Eye (tissue), 1 donor: ENCODE measurements around the gene NAGPA.
"Not testable (repeated sequence)": the region's sequence is repeated elsewhere in the genome, so short reads cannot be mapped to it uniquely, and the experiment has no call there.

Experiments
- DNase-seq: peaks from one replicate; pipeline ENCODE4 v3.0.0-alpha.2; 2015

Gene NAGPA

GRCh38 chr16:5059386-5060072 is 25.8 kb upstream of the NAGPA start:
- no peak for DNase-seq

- DNase-seq, result no peak
These were observed 24.7 kb upstream of the NAGPA start for GRCh38 chr16:5058476-5058875.

GRCh38 chr16:5056352-5056751 is 22.6 kb upstream of the NAGPA start:
- peak; percentile 12 for DNase-seq

GRCh38 chr16:5054876-5055865 is 21.4 kb upstream of the NAGPA start:
- no peak for DNase-seq

- DNase-seq, result no peak
These were observed 13.2 kb upstream of the NAGPA start for GRCh38 chr16:5046914-5047313.

- no peak for DNase-seq
These were observed 11.9 kb upstream of the NAGPA start for GRCh38 chr16:5045499-5046115.

GRCh38 chr16:5044581-5044980 is 10.8 kb upstream of the NAGPA start:
- not testable (repeated sequence) for DNase-seq

GRCh38 chr16:5044011-5044540 is 10.3 kb upstream of the NAGPA start:
- DNase-seq, result no peak

- no peak for DNase-seq
These were observed 8.9 kb upstream of the NAGPA start for GRCh38 chr16:5042574-5043171.

- DNase-seq, result no peak
These were observed 7.9 kb upstream of the NAGPA start for GRCh38 chr16:5041600-5042133.

GRCh38 chr16:5040451-5040850 is 6.7 kb upstream of the NAGPA start:
- DNase-seq, result no peak

GRCh38 chr16:5036228-5037156 is 2.8 kb upstream of the NAGPA start:
- no peak for DNase-seq

- no peak for DNase-seq
These were observed 2.1 kb upstream of the NAGPA start for GRCh38 chr16:5035909-5036227.

- DNase-seq, result no peak
These were observed 410 bp upstream of the NAGPA start for GRCh38 chr16:5034167-5034523.

GRCh38 chr16:5032748-5033167 is 977 bp downstream of the NAGPA start:
- no peak for DNase-seq

GRCh38 chr16:5031601-5032000 is 2.1 kb downstream of the NAGPA start:
- DNase-seq, result no peak

- DNase-seq, result no peak
These were observed 3.4 kb downstream of the NAGPA start for GRCh38 chr16:5030251-5030870.

- no peak for DNase-seq
These were observed 4.7 kb downstream of the NAGPA start for GRCh38 chr16:5028950-5029475.

GRCh38 chr16:5027575-5028235 is 6.0 kb downstream of the NAGPA start:
- DNase-seq, result no peak

- DNase-seq, result no peak
These were observed 6.6 kb downstream of the NAGPA start for GRCh38 chr16:5027086-5027485.
